GM23338 (cell line): Measurements from ENCODE around the gene SUPT3H. TPM values are rescaled to one million over a fixed set of nuclear protein-coding genes. Genes with fewer than 3 reads are reported as not detected.

Experiments used
- ATAC-seq: fragments of 200-7000 bp; cut with Tn5 transposase; 3 replicates; pipeline ENCODE4 v1.9.1; 2020
- DNase-seq: peaks from one replicate; pipeline ENCODE4 v3.0.0-alpha.2; 2015; ENCODE audit warnings: low spot score
- H2AFZ ChIP-seq: fragments of 200-600 bp; sonication (generic); 2 replicates; pipeline ENCODE4 v1.8.0; 2016; ENCODE audit warnings: antibody characterized with exemption, mild to moderate bottlenecking, moderate library complexity
- H3F3A ChIP-seq: fragments of 200-600 bp; sonication (generic); replicated peaks from 2 replicates; pipeline ENCODE4 v1.8.0; 2017; ENCODE audit warnings: antibody characterized with exemption, mixed run types, low read depth
- H3K27ac ChIP-seq: fragments of 200-600 bp; sonication (generic); 2 replicates; pipeline ENCODE4 v1.6.1; 2016; ENCODE audit warnings: low read depth
- H3K27me3 ChIP-seq: fragments of 200-600 bp; sonication (generic); 2 replicates; pipeline ENCODE4 v1.8.0; 2016; ENCODE audit warnings: mild to moderate bottlenecking, mixed run types, moderate library complexity; ENCODE audit not compliant: insufficient read depth
- H3K36me3 ChIP-seq: fragments of 200-600 bp; sonication (generic); 2 replicates; pipeline ENCODE4 v1.8.0; 2016; ENCODE audit warnings: mild to moderate bottlenecking; ENCODE audit not compliant: insufficient read depth
- H3K4me1 ChIP-seq: fragments of 200-600 bp; sonication (generic); 2 replicates; pipeline ENCODE4 v1.8.0; 2016; ENCODE audit warnings: mild to moderate bottlenecking, moderate library complexity; ENCODE audit not compliant: insufficient read depth
- H3K4me2 ChIP-seq: fragments of 200-600 bp; sonication (generic); 2 replicates; pipeline ENCODE4 v1.7.1; 2017; ENCODE audit warnings: mixed run types
- H3K4me3 ChIP-seq: fragments of 200-600 bp; sonication (generic); 2 replicates; pipeline ENCODE4 v1.6.1; 2016; ENCODE audit warnings: mixed run types
- H3K79me2 ChIP-seq: fragments of 200-600 bp; sonication (generic); replicated peaks from 2 replicates; pipeline ENCODE4 v1.8.0; 2017; ENCODE audit warnings: mild to moderate bottlenecking; ENCODE audit not compliant: insufficient read depth
- H3K9me2 ChIP-seq: fragments of 200-600 bp; sonication (generic); 2 replicates; pipeline ENCODE4 v1.8.0; 2017; ENCODE audit not compliant: insufficient read depth
- H4K20me1 ChIP-seq: fragments of 200-600 bp; sonication (generic); replicated peaks from 2 replicates; pipeline ENCODE4 v1.8.0; 2017; ENCODE audit warnings: mild to moderate bottlenecking; ENCODE audit not compliant: insufficient read depth
- H3K27ac Mint-ChIP-seq: 2 replicates; pipeline ENCODE4 v1.8.0; 2020; ENCODE audit warnings: inconsistent platforms, mild to moderate bottlenecking, moderate library complexity, mixed read lengths
- H3K27me3 Mint-ChIP-seq: 3 replicates; pipeline ENCODE4 v1.8.0; 2022; ENCODE audit warnings: low read depth, mild to moderate bottlenecking, moderate library complexity, mixed read lengths, inconsistent platforms; ENCODE audit not compliant: insufficient read depth, poor library complexity
- H3K36me3 Mint-ChIP-seq: 3 replicates; pipeline ENCODE4 v1.8.0; 2021; ENCODE audit warnings: low read depth, mild to moderate bottlenecking, inconsistent platforms, moderate library complexity, mixed read lengths
- H3K4me1 Mint-ChIP-seq: 3 replicates; pipeline ENCODE4 v1.8.0; 2020; ENCODE audit warnings: mild to moderate bottlenecking, inconsistent platforms, mixed read lengths
- H3K4me3 Mint-ChIP-seq: 3 replicates; pipeline ENCODE4 v1.8.0; 2021; ENCODE audit warnings: moderate library complexity, mild to moderate bottlenecking, inconsistent platforms, mixed read lengths
- H3K9me3 Mint-ChIP-seq: 3 replicates; pipeline ENCODE4 v1.8.0; 2020; ENCODE audit warnings: moderate library complexity, mild to moderate bottlenecking, inconsistent platforms, mixed read lengths
- CREB1 ChIP-seq: fragments of 250-450 bp; sonication (Bioruptor Pico); IDR thresholded peaks from 2 replicates; pipeline ENCODE4 v1.5.0; 2020; ENCODE audit warnings: low read depth, mild to moderate bottlenecking, moderate library complexity
- ETS1 ChIP-seq: IDR thresholded peaks from 2 replicates; pipeline ENCODE4 v1.6.1; 2016; ENCODE audit warnings: antibody characterized with exemption
- EZH2 ChIP-seq: fragments of 200-600 bp; sonication (generic); IDR thresholded peaks from one replicate; pipeline ENCODE4 v1.8.0; 2017; ENCODE audit warnings: antibody characterized with exemption, mild to moderate bottlenecking, low read depth; ENCODE audit not compliant: unreplicated experiment
- EZH2phosphoT487 ChIP-seq: fragments of 200-600 bp; sonication (generic); IDR thresholded peaks from one replicate; pipeline ENCODE4 v1.8.1; 2018; ENCODE audit warnings: antibody characterized with exemption; ENCODE audit not compliant: unreplicated experiment
- JUNB ChIP-seq: IDR thresholded peaks from one replicate; pipeline ENCODE4 v1.6.1; 2016; ENCODE audit warnings: antibody characterized with exemption; ENCODE audit not compliant: unreplicated experiment
- NANOG ChIP-seq: IDR thresholded peaks from 2 replicates; pipeline ENCODE4 v1.6.1; 2016; ENCODE audit warnings: antibody characterized with exemption, borderline replicate concordance
- POLR2AphosphoS5 ChIP-seq: IDR thresholded peaks from 2 replicates; pipeline ENCODE4 v1.6.1; 2016; ENCODE audit warnings: antibody characterized with exemption, low read depth
- REST ChIP-seq: IDR thresholded peaks from one replicate; pipeline ENCODE4 v1.6.1; 2018; ENCODE audit warnings: antibody characterized with exemption; ENCODE audit not compliant: unreplicated experiment
- STAT1 ChIP-seq: IDR thresholded peaks from one replicate; pipeline ENCODE4 v1.6.1; 2016; ENCODE audit warnings: antibody characterized with exemption; ENCODE audit not compliant: unreplicated experiment
- ZNF114 ChIP-seq: fragments of 250-450 bp; sonication (Bioruptor Pico); IDR thresholded peaks from 2 replicates; pipeline ENCODE4 v1.5.0; 2020; ENCODE audit warnings: mild to moderate bottlenecking, moderate library complexity
- ZNF331 ChIP-seq: fragments of 250-450 bp; sonication (Bioruptor Pico); IDR thresholded peaks from 2 replicates; pipeline ENCODE4 v1.5.0; 2020; ENCODE audit warnings: low read depth, mild to moderate bottlenecking, moderate library complexity
- ZNF462 ChIP-seq: fragments of 250-450 bp; sonication (Bioruptor Pico); IDR thresholded peaks from 2 replicates; pipeline ENCODE4 v1.5.0; 2020; ENCODE audit warnings: mild to moderate bottlenecking, moderate library complexity
- polyA plus RNA-seq: library from polyadenylated mRNA; unstranded; fragments of >200 nt; fragmentation: Nextera tagmentation; extraction: Ambion mirVana; gene quantifications from 2 replicates; pipeline ENCODE4 v1.2.1, GENCODE V29; 2016
- total RNA-seq: library from RNA; depleted of rRNA; stranded (reverse); fragments of >200 nt; shearing (Covaris generic); gene quantifications from 2 replicates; pipeline ENCODE4 v1.2.3, GENCODE V29; 2014

Gene SUPT3H
- total and polyA plus RNA-seq, 2 experiments from 2014 or later, result 11.4 to 30.1 TPM

GRCh38 chr6:45415788-45416518 is 38.2 kb upstream of the SUPT3H start (continued):
- TF ChIP-seq ZNF462 (CRISPR knock-in tag) (no peak), ETS1 (no peak), ZNF114 (CRISPR knock-in tag) (no peak), CREB1 (CRISPR knock-in tag) (no peak), EZH2 (no peak), JUNB (no peak), NANOG (no peak)

GRCh38 chr6:45415315-45415714 is 37.6 kb upstream of the SUPT3H start:
- Mint-ChIP-seq H3K27me3 (peaks cover 21% of the 10 kb centered on the region), H3K4me1 (peaks cover 7% of the 10 kb centered on the region; the same call in 2 of the 3 replicates), H3K27ac (no peak overlapping the region), H3K36me3 (no peaks in the 10 kb centered on the region), H3K9me3 (no peaks in the 10 kb centered on the region), H3K4me3 (no peak overlapping the region)
- no peaks in the 10 kb centered on the region for H3K9me2 ChIP-seq
- peak; percentile 16; the same call in 1 of the 3 replicates for ATAC-seq
- no peaks in the 10 kb centered on the region for H4K20me1 ChIP-seq
- H2AFZ ChIP-seq, result no peak overlapping the region
- H3K27me3 ChIP-seq, result peaks cover 53% of the 10 kb centered on the region
- no peak for DNase-seq
- no peaks in the 10 kb centered on the region for H3K36me3 ChIP-seq
- H3K4me2 ChIP-seq, result no peak overlapping the region
- H3K4me1 ChIP-seq, result peaks cover 14% of the 10 kb centered on the region
- H3F3A ChIP-seq, result no peaks in the 10 kb centered on the region
- H3K4me3 ChIP-seq, result no peak overlapping the region
- H3K27ac ChIP-seq, result no peak overlapping the region
- H3K79me2 ChIP-seq, result no peaks in the 10 kb centered on the region
- TF ChIP-seq REST (no peak), CREB1 (CRISPR knock-in tag) (no peak), EZH2 (no peak), STAT1 (no peak), POLR2AphosphoS5 (no peak), ZNF331 (CRISPR knock-in tag) (no peak), EZH2phosphoT487 (no peak), ZNF114 (CRISPR knock-in tag) (no peak)
